ENCODE results near the gene TMEM145. TPM values are rescaled to one million over a fixed set of nuclear protein-coding genes. Genes with fewer than 3 reads are reported as not detected.

The TMEM145 gene
- polyA plus RNA-seq, 1 donor from 2014 or later: 30.9 TPM

DNA sequence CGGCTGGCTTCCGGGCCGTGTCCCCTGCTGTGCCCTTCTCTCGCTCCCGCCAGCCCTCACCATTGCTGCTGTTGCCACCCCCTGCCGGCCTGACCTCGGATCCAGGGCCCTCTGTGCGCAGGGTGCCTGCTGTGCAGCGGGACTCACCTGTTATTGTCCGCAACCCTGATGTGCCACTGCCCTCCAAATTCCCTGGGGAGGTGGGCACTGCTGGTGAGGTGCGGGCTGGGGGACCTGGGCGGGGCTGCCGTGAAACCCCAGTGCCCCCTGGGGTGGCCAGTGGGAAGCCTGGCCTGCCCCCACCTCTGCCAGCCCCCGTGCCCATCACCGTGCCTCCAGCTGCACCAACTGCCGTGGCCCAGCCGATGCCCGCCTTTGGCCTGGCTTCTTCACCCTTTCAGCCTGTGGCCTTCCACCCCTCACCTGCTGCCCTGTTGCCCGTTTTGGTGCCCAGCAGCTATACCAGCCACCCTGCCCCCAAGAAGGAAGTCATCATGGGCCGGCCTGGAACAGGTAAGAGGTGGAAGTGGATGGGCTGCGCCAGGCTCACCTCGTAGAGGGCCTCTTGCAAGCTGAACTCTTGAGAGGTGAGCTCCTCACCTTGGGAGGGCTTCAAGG is 38.9 kb upstream of the TMEM145 start:
- no peaks in the 10 kb centered on the region for H3K27me3 ChIP-seq (ENCODE audit: insufficient read depth, low read depth, low read length)
- no peaks in the 10 kb centered on the region for H3K9me2 ChIP-seq (ENCODE audit: insufficient read depth, low read length)
- H2AFZ ChIP-seq (ENCODE audit: low read depth, low read length): no peak overlapping the region
- H3K79me2 ChIP-seq (replicated peaks; ENCODE audit: insufficient read depth, low read length): peaks cover 42% of the 10 kb centered on the region
- TF ChIP-seq MXI1 (conservative IDR thresholded peaks at IDR 0.05; ENCODE audit: poor library complexity, severe bottlenecking) (no peak), TAF1 (IDR thresholded peaks at IDR 0.05; ENCODE audit: low read depth) (no peak), RAD21 (conservative IDR thresholded peaks at IDR 0.05) (no peak), SMC3 (conservative IDR thresholded peaks at IDR 0.05; ENCODE audit: poor library complexity) (no peak), EP300 (conservative IDR thresholded peaks at IDR 0.05; ENCODE audit: poor library complexity, severe bottlenecking) (no peak), EZH2 (IDR thresholded peaks at IDR 0.05; ENCODE audit: borderline replicate concordance, insufficient read depth, low read length, poor library complexity, severe bottlenecking) (no peak), POLR2AphosphoS5 (IDR thresholded peaks at IDR 0.05) (no peak), CTCF (IDR thresholded peaks at IDR 0.05; ENCODE audit: poor library complexity, severe bottlenecking) (no peak)
- TF ChIP-seq, protein P1, sequence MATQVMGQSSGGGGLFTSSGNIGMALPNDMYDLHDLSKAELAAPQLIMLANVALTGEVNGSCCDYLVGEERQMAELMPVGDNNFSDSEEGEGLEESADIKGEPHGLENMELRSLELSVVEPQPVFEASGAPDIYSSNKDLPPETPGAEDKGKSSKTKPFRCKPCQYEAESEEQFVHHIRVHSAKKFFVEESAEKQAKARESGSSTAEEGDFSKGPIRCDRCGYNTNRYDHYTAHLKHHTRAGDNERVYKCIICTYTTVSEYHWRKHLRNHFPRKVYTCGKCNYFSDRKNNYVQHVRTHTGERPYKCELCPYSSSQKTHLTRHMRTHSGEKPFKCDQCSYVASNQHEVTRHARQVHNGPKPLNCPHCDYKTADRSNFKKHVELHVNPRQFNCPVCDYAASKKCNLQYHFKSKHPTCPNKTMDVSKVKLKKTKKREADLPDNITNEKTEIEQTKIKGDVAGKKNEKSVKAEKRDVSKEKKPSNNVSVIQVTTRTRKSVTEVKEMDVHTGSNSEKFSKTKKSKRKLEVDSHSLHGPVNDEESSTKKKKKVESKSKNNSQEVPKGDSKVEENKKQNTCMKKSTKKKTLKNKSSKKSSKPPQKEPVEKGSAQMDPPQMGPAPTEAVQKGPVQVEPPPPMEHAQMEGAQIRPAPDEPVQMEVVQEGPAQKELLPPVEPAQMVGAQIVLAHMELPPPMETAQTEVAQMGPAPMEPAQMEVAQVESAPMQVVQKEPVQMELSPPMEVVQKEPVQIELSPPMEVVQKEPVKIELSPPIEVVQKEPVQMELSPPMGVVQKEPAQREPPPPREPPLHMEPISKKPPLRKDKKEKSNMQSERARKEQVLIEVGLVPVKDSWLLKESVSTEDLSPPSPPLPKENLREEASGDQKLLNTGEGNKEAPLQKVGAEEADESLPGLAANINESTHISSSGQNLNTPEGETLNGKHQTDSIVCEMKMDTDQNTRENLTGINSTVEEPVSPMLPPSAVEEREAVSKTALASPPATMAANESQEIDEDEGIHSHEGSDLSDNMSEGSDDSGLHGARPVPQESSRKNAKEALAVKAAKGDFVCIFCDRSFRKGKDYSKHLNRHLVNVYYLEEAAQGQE (IDR thresholded peaks at IDR 0.05; ENCODE audit: borderline replicate concordance): no peak
- peaks cover 6% of the 10 kb centered on the region for H3K36me3 ChIP-seq (ENCODE audit: insufficient read depth, low read length)
- H3F3A ChIP-seq (ENCODE audit: insufficient read depth, low read length, poor library complexity, severe bottlenecking): no peaks in the 10 kb centered on the region
- no peak overlapping the region for H3K27ac ChIP-seq (ENCODE audit: low read length)
- peak overlapping the region; percentile 6 for H3K4me2 ChIP-seq (ENCODE audit: low read length)
- H3K4me3 ChIP-seq (ENCODE audit: low read length): peak overlapping the region; percentile 43
- no peak overlapping the region for H3K9ac ChIP-seq (ENCODE audit: low read length)
- no peaks in the 10 kb centered on the region for H4K20me1 ChIP-seq (ENCODE audit: insufficient read depth)
- H3K9me3 ChIP-seq (ENCODE audit: low read length): no peaks in the 10 kb centered on the region

- Histone ChIP-seq H3K27me3 (ENCODE audit: insufficient read depth, low read depth, low read length) (no peaks in the 10 kb centered on the region), H3K4me2 (ENCODE audit: low read length) (no peak overlapping the region), H4K20me1 (ENCODE audit: insufficient read depth) (no peaks in the 10 kb centered on the region), H3F3A (ENCODE audit: insufficient read depth, low read length, poor library complexity, severe bottlenecking) (no peaks in the 10 kb centered on the region), H3K36me3 (ENCODE audit: insufficient read depth, low read length) (peaks cover 6% of the 10 kb centered on the region), H2AFZ (ENCODE audit: low read depth, low read length) (no peak overlapping the region), H3K9me3 (ENCODE audit: low read length) (no peaks in the 10 kb centered on the region), H3K4me3 (ENCODE audit: low read length) (peak overlapping the region; percentile 43), H3K79me2 (replicated peaks; ENCODE audit: insufficient read depth, low read length) (peaks cover 34% of the 10 kb centered on the region), H3K9ac (ENCODE audit: low read length) (no peak overlapping the region), H3K9me2 (ENCODE audit: insufficient read depth, low read length) (no peaks in the 10 kb centered on the region), H3K27ac (ENCODE audit: low read length) (no peak overlapping the region)
- TF ChIP-seq MXI1 (conservative IDR thresholded peaks at IDR 0.05; ENCODE audit: poor library complexity, severe bottlenecking) (no peak), POLR2AphosphoS5 (IDR thresholded peaks at IDR 0.05) (no peak), SMC3 (conservative IDR thresholded peaks at IDR 0.05; ENCODE audit: poor library complexity) (no peak), TAF1 (IDR thresholded peaks at IDR 0.05; ENCODE audit: low read depth) (no peak), RAD21 (conservative IDR thresholded peaks at IDR 0.05) (no peak), CTCF (IDR thresholded peaks at IDR 0.05; ENCODE audit: poor library complexity, severe bottlenecking) (no peak), EZH2 (IDR thresholded peaks at IDR 0.05; ENCODE audit: borderline replicate concordance, insufficient read depth, low read length, poor library complexity, severe bottlenecking) (no peak), EP300 (conservative IDR thresholded peaks at IDR 0.05; ENCODE audit: poor library complexity, severe bottlenecking) (no peak)
- TF ChIP-seq, protein P1 (IDR thresholded peaks at IDR 0.05; ENCODE audit: borderline replicate concordance): no peak
Observed at GRCh38 chr19:42275103-42275502, 38.0 kb upstream of the TMEM145 start.
